ENCODE data around the gene KCNJ15.

Gene KCNJ15

GRCh38 chr21:38269576-38269936 is 12.8 kb downstream of the KCNJ15 start:
- Histone ChIP-seq H3K27me3 (ENCODE audit: control insufficient read depth in 1 of 2, insufficient read depth in 2 of 2, low read length in 2 of 2) (no peaks in the 10 kb centered on the region), H3K36me3 (ENCODE audit: insufficient read depth, low read length) (no peaks in the 10 kb centered on the region), H3K4me3 (ENCODE audit: low read depth in 1 of 2, low read length in 2 of 2) (no peak overlapping the region), H3K9ac (ENCODE audit: low read length) (no peak overlapping the region), H3K9me3 (ENCODE audit: low read length) (no peaks in the 10 kb centered on the region), H3K4me1 (ENCODE audit: insufficient read depth, low read length) (no peaks in the 10 kb centered on the region), H3K27ac (ENCODE audit: low read depth, low read length) (no peak overlapping the region)

GRCh38 chr21:38272215-38272614 is 15.4 kb downstream of the KCNJ15 start:
- no peak overlapping the region for H3K9ac ChIP-seq (ENCODE audit: low read length)

GRCh38 chr21:38273745-38274542 is 17.2 kb downstream of the KCNJ15 start:
- Histone ChIP-seq H3K9ac (ENCODE audit: low read length) (no peak overlapping the region), H3K9me3 (ENCODE audit: low read length) (no peaks in the 10 kb centered on the region), H3K4me3 (ENCODE audit: low read depth in 1 of 2, low read length in 2 of 2) (no peak overlapping the region), H3K36me3 (ENCODE audit: insufficient read depth, low read length) (no peaks in the 10 kb centered on the region), H3K27ac (ENCODE audit: low read depth, low read length) (no peak overlapping the region), H3K4me1 (ENCODE audit: insufficient read depth, low read length) (no peaks in the 10 kb centered on the region), H3K27me3 (ENCODE audit: control insufficient read depth in 1 of 2, insufficient read depth in 2 of 2, low read length in 2 of 2) (no peaks in the 10 kb centered on the region)

More at GRCh38 chr21:38272215-38272614, 15.4 kb downstream of the KCNJ15 start:
- H3K4me1 ChIP-seq (ENCODE audit: insufficient read depth, low read length): no peaks in the 10 kb centered on the region
- no peak overlapping the region for H3K4me3 ChIP-seq (ENCODE audit: low read depth in 1 of 2, low read length in 2 of 2)
- no peaks in the 10 kb centered on the region for H3K27me3 ChIP-seq (ENCODE audit: control insufficient read depth in 1 of 2, insufficient read depth in 2 of 2, low read length in 2 of 2)
- no peak overlapping the region for H3K27ac ChIP-seq (ENCODE audit: low read depth, low read length)
- H3K9me3 ChIP-seq (ENCODE audit: low read length): no peaks in the 10 kb centered on the region
- H3K36me3 ChIP-seq (ENCODE audit: insufficient read depth, low read length): no peaks in the 10 kb centered on the region

- H3K9me3 ChIP-seq (ENCODE audit: low read length): no peaks in the 10 kb centered on the region
- H3K4me3 ChIP-seq (ENCODE audit: low read depth in 1 of 2, low read length in 2 of 2): no peak overlapping the region
- no peak overlapping the region for H3K9ac ChIP-seq (ENCODE audit: low read length)
- H3K27ac ChIP-seq (ENCODE audit: low read depth, low read length): no peak overlapping the region
- no peaks in the 10 kb centered on the region for H3K4me1 ChIP-seq (ENCODE audit: insufficient read depth, low read length)
- no peaks in the 10 kb centered on the region for H3K27me3 ChIP-seq (ENCODE audit: control insufficient read depth in 1 of 2, insufficient read depth in 2 of 2, low read length in 2 of 2)
- H3K36me3 ChIP-seq (ENCODE audit: insufficient read depth, low read length): no peaks in the 10 kb centered on the region
Measured at GRCh38 chr21:38277501-38278131, 20.8 kb downstream of the KCNJ15 start.

GRCh38 chr21:38280454-38280853 is 23.7 kb downstream of the KCNJ15 start:
- Histone ChIP-seq H3K9me3 (ENCODE audit: low read length) (no peaks in the 10 kb centered on the region), H3K4me1 (ENCODE audit: insufficient read depth, low read length) (no peaks in the 10 kb centered on the region), H3K27ac (ENCODE audit: low read depth, low read length) (no peak overlapping the region), H3K27me3 (ENCODE audit: control insufficient read depth in 1 of 2, insufficient read depth in 2 of 2, low read length in 2 of 2) (no peaks in the 10 kb centered on the region), H3K4me3 (ENCODE audit: low read depth in 1 of 2, low read length in 2 of 2) (no peak overlapping the region), H3K9ac (ENCODE audit: low read length) (no peak overlapping the region), H3K36me3 (ENCODE audit: insufficient read depth, low read length) (no peaks in the 10 kb centered on the region)

- Histone ChIP-seq H3K36me3 (ENCODE audit: insufficient read depth, low read length) (no peaks in the 10 kb centered on the region), H3K27ac (ENCODE audit: low read depth, low read length) (no peak overlapping the region)
Measured at GRCh38 chr21:38280867-38281266, 24.1 kb downstream of the KCNJ15 start.

GRCh38 chr21:38282921-38283320 is 26.1 kb downstream of the KCNJ15 start:
- Histone ChIP-seq H3K9me3 (ENCODE audit: low read length) (no peaks in the 10 kb centered on the region), H3K27me3 (ENCODE audit: control insufficient read depth in 1 of 2, insufficient read depth in 2 of 2, low read length in 2 of 2) (no peaks in the 10 kb centered on the region), H3K4me3 (ENCODE audit: low read depth in 1 of 2, low read length in 2 of 2) (no peak overlapping the region), H3K27ac (ENCODE audit: low read depth, low read length) (no peak overlapping the region), H3K4me1 (ENCODE audit: insufficient read depth, low read length) (no peaks in the 10 kb centered on the region), H3K36me3 (ENCODE audit: insufficient read depth, low read length) (no peaks in the 10 kb centered on the region), H3K9ac (ENCODE audit: low read length) (no peak overlapping the region)

More at GRCh38 chr21:38280867-38281266, 24.1 kb downstream of the KCNJ15 start:
- Histone ChIP-seq H3K9me3 (ENCODE audit: low read length) (no peaks in the 10 kb centered on the region), H3K4me1 (ENCODE audit: insufficient read depth, low read length) (no peaks in the 10 kb centered on the region), H3K27me3 (ENCODE audit: control insufficient read depth in 1 of 2, insufficient read depth in 2 of 2, low read length in 2 of 2) (no peaks in the 10 kb centered on the region), H3K4me3 (ENCODE audit: low read depth in 1 of 2, low read length in 2 of 2) (no peak overlapping the region), H3K9ac (ENCODE audit: low read length) (no peak overlapping the region)

- Histone ChIP-seq H3K9me3 (ENCODE audit: low read length) (no peaks in the 10 kb centered on the region), H3K9ac (ENCODE audit: low read length) (no peak overlapping the region), H3K4me1 (ENCODE audit: insufficient read depth, low read length) (no peaks in the 10 kb centered on the region), H3K36me3 (ENCODE audit: insufficient read depth, low read length) (no peaks in the 10 kb centered on the region), H3K27me3 (ENCODE audit: control insufficient read depth in 1 of 2, insufficient read depth in 2 of 2, low read length in 2 of 2) (no peaks in the 10 kb centered on the region), H3K27ac (ENCODE audit: low read depth, low read length) (no peak overlapping the region), H3K4me3 (ENCODE audit: low read depth in 1 of 2, low read length in 2 of 2) (no peak overlapping the region)
Measured at GRCh38 chr21:38284216-38284615, 27.4 kb downstream of the KCNJ15 start.

- no peaks in the 10 kb centered on the region for H3K9me3 ChIP-seq (ENCODE audit: low read length)
- no peak overlapping the region for H3K4me3 ChIP-seq (ENCODE audit: low read depth in 1 of 2, low read length in 2 of 2)
- no peaks in the 10 kb centered on the region for H3K36me3 ChIP-seq (ENCODE audit: insufficient read depth, low read length)
- no peaks in the 10 kb centered on the region for H3K27me3 ChIP-seq (ENCODE audit: control insufficient read depth in 1 of 2, insufficient read depth in 2 of 2, low read length in 2 of 2)
- H3K9ac ChIP-seq (ENCODE audit: low read length): no peak overlapping the region
- H3K27ac ChIP-seq (ENCODE audit: low read depth, low read length): no peak overlapping the region
- H3K4me1 ChIP-seq (ENCODE audit: insufficient read depth, low read length): no peaks in the 10 kb centered on the region
Measured at GRCh38 chr21:38286739-38287471, 30.1 kb downstream of the KCNJ15 start.

- Histone ChIP-seq H3K4me1 (ENCODE audit: insufficient read depth, low read length) (no peaks in the 10 kb centered on the region), H3K36me3 (ENCODE audit: insufficient read depth, low read length) (no peaks in the 10 kb centered on the region), H3K4me3 (ENCODE audit: low read depth in 1 of 2, low read length in 2 of 2) (no peak overlapping the region), H3K9ac (ENCODE audit: low read length) (no peak overlapping the region), H3K9me3 (ENCODE audit: low read length) (no peaks in the 10 kb centered on the region), H3K27ac (ENCODE audit: low read depth, low read length) (no peak overlapping the region), H3K27me3 (ENCODE audit: control insufficient read depth in 1 of 2, insufficient read depth in 2 of 2, low read length in 2 of 2) (no peaks in the 10 kb centered on the region)
Measured at GRCh38 chr21:38287476-38287875, 30.7 kb downstream of the KCNJ15 start.

GRCh38 chr21:38289705-38290485 is 33.1 kb downstream of the KCNJ15 start:
- H3K4me3 ChIP-seq (ENCODE audit: low read depth in 1 of 2, low read length in 2 of 2): no peak overlapping the region
- no peak overlapping the region for H3K27ac ChIP-seq (ENCODE audit: low read depth, low read length)
- H3K36me3 ChIP-seq (ENCODE audit: insufficient read depth, low read length): no peaks in the 10 kb centered on the region
- H3K9ac ChIP-seq (ENCODE audit: low read length): no peak overlapping the region
- no peaks in the 10 kb centered on the region for H3K4me1 ChIP-seq (ENCODE audit: insufficient read depth, low read length)
- H3K9me3 ChIP-seq (ENCODE audit: low read length): no peaks in the 10 kb centered on the region
- H3K27me3 ChIP-seq (ENCODE audit: control insufficient read depth in 1 of 2, insufficient read depth in 2 of 2, low read length in 2 of 2): no peaks in the 10 kb centered on the region

All from muscle layer of colon (tissue), 2 donors.